Loucy (cell line): Measurements from ENCODE around the gene FAM131B.
A peak's percentile ranks its signal among the peaks of the same experiment; 100 is the strongest.

Experiments used
- H2AFZ ChIP-seq: fragments of 200-600 bp; sonication (generic); 2 replicates; pipeline ENCODE4 v1.6.0; 2016; ENCODE audit warnings: antibody characterized with exemption, mild to moderate bottlenecking, low read length, moderate library complexity
- H3F3A ChIP-seq: fragments of 200-600 bp; 2 replicates; pipeline ENCODE4 v1.6.0; 2016; ENCODE audit warnings: antibody characterized with exemption, low read depth, mild to moderate bottlenecking
- H3K27me3 ChIP-seq: fragments of 200-600 bp; sonication (generic); 2 replicates; pipeline ENCODE4 v1.6.1; 2014; ENCODE audit warnings: low read length, mild to moderate bottlenecking; ENCODE audit not compliant: insufficient read depth, poor library complexity, severe bottlenecking
- H3K36me3 ChIP-seq: fragments of 200-600 bp; sonication (generic); 2 replicates; pipeline ENCODE4 v1.6.1; 2016; ENCODE audit warnings: low read length; ENCODE audit not compliant: insufficient read depth
- H3K4me1 ChIP-seq: fragments of 200-600 bp; sonication (generic); 2 replicates; pipeline ENCODE4 v1.5.1; 2014; ENCODE audit warnings: low read length, mild to moderate bottlenecking; ENCODE audit not compliant: insufficient read depth, poor library complexity, severe bottlenecking
- H3K4me2 ChIP-seq: fragments of 200-600 bp; sonication (generic); 2 replicates; pipeline ENCODE4 v1.6.0; 2014; ENCODE audit warnings: antibody characterized with exemption, low read length, low read depth, mild to moderate bottlenecking; ENCODE audit not compliant: poor library complexity, severe bottlenecking
- H3K4me3 ChIP-seq: fragments of 200-600 bp; sonication (generic); 2 replicates; pipeline ENCODE4 v1.5.1; 2014; ENCODE audit warnings: low read length, mild to moderate bottlenecking, mixed read lengths; ENCODE audit not compliant: poor library complexity, severe bottlenecking
- H3K79me2 ChIP-seq: fragments of 200-600 bp; sonication (generic); 2 replicates; pipeline ENCODE4 v1.6.1; 2014; ENCODE audit warnings: low read length; ENCODE audit not compliant: insufficient read depth
- H3K9ac ChIP-seq: fragments of 200-600 bp; sonication (generic); 2 replicates; pipeline ENCODE4 v1.6.0; 2014; ENCODE audit warnings: mild to moderate bottlenecking, low read depth, low read length, moderate library complexity; ENCODE audit not compliant: poor library complexity, severe bottlenecking
- H3K9me2 ChIP-seq: fragments of 200-600 bp; sonication (generic); replicated peaks from 2 replicates; pipeline ENCODE4 v1.6.1; 2016; ENCODE audit warnings: low read depth, low read length, mixed read lengths
- H3K9me3 ChIP-seq: fragments of 200-600 bp; sonication (generic); 2 replicates; pipeline ENCODE4 v1.6.1; 2014; ENCODE audit warnings: mild to moderate bottlenecking, antibody characterized with exemption, low read length, low read depth; ENCODE audit not compliant: insufficient read depth
- H4K20me1 ChIP-seq: fragments of 200-600 bp; sonication (generic); 2 replicates; pipeline ENCODE4 v1.6.0; 2014; ENCODE audit warnings: antibody characterized with exemption, low read length, mild to moderate bottlenecking; ENCODE audit not compliant: insufficient read depth, poor library complexity, severe bottlenecking
- EZH2phosphoT487 ChIP-seq: fragments of 200-600 bp; IDR thresholded peaks from 2 replicates; pipeline ENCODE4 v1.6.1; 2018; ENCODE audit warnings: antibody characterized with exemption, mild to moderate bottlenecking, moderate library complexity, borderline replicate concordance
- TF ChIP-seq, protein P1 (sequence below): fragments of 200-600 bp; sonication (generic); conservative IDR thresholded peaks from 2 replicates; pipeline ENCODE4 v1.5.1; 2014; ENCODE audit warnings: mild to moderate bottlenecking, antibody characterized with exemption, low read length

The FAM131B gene

DNA sequence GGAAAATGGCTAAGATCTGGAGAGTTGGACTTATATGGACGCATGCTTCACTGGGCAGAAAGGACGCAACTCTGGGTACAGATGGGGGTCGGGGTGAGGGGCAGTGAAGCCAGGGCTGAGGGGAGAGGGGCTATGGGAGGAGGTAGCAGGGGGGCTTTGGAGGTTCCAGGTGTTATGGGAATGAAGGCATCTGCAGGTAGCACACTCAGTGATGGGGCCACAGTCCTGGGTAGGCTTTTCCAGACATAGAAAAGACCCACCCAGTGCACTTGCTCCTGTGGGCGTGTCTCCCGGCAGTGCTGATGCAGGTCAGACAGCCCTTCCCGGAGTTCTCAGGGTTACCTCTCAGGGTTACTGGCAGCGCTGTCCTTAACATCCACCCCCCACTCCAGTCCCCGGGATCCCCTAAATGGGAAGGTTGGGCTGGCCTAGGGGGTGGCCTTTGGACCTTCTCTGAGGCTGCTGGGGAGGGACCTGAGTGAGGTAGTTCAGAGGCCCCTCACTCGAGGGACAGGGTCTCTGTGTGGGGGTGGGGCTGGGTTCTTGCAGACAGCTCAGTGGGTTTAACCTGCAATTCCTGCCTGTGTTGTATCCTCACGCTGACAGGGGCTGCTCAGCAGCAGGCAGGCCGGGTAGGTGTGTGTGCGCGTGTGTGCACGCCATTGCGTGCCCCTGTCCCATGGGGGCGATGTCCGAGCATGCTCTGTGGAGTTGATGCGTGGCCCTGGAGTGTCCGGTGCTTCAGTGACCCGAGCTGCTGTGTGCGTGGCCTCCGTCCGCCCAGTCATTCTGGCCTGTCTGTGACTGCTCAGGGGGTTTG, 24.9 kb upstream of the FAM131B start:
- Histone ChIP-seq H2AFZ (no peak overlapping the region), H3K9me2 (no peaks in the 10 kb centered on the region), H3K9ac (no peak overlapping the region), H3K27me3 (no peaks in the 10 kb centered on the region), H3K9me3 (no peaks in the 10 kb centered on the region), H3K36me3 (peaks cover 43% of the 10 kb centered on the region; the same call in 1 of the 2 replicates), H3K4me3 (no peak overlapping the region), H3K79me2 (peaks cover 74% of the 10 kb centered on the region), H4K20me1 (peaks cover 55% of the 10 kb centered on the region), H3F3A (no peaks in the 10 kb centered on the region), H3K4me2 (peak overlapping the region; percentile 97), H3K4me1 (peaks cover 61% of the 10 kb centered on the region)
- TF ChIP-seq EZH2phosphoT487 = no peak
- TF ChIP-seq, protein P1, sequence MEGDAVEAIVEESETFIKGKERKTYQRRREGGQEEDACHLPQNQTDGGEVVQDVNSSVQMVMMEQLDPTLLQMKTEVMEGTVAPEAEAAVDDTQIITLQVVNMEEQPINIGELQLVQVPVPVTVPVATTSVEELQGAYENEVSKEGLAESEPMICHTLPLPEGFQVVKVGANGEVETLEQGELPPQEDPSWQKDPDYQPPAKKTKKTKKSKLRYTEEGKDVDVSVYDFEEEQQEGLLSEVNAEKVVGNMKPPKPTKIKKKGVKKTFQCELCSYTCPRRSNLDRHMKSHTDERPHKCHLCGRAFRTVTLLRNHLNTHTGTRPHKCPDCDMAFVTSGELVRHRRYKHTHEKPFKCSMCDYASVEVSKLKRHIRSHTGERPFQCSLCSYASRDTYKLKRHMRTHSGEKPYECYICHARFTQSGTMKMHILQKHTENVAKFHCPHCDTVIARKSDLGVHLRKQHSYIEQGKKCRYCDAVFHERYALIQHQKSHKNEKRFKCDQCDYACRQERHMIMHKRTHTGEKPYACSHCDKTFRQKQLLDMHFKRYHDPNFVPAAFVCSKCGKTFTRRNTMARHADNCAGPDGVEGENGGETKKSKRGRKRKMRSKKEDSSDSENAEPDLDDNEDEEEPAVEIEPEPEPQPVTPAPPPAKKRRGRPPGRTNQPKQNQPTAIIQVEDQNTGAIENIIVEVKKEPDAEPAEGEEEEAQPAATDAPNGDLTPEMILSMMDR = peak; percentile 43

DNA sequence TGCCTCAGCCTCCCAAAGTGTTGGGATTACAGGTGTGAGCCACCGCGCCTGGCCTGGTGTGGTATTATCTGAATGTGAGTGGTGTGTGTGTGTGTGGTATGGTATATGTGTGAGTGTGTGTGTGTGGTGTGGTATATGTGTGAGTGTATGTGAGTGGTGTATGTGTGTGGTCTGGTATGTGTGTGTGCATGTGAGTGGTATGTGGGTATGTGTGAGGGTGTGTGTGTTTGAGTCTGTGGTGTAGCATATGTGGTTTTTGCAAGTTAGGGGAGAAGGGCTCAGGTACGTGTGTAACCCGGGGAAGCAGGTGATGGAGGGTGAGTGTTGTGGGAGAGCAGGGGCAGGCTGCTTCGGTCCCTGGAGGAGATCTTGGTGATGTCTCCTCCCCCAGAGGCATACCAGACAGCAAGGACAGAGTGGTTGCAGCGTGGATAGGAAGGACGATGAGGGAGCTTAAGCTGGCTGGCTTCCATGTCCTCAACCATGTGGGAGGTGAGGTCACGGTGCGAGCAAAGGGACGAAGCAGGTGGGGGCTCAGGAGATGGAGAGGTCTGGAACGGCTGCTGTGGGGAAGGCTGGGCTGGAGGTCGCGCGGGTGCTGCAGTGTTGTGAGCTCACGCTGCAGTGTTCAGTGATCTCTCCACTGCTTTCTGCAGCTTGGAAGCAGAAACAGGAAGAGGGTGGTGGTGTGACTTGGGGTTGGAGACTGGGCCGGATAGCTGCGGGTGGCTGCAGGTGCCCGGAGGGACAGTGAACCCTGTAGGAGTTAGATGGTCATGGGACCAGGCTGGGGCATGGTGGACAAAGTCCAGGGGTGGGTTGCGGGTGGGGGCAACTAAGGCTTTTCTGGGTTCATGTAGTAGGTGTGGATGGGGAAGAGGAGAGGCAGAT, 23.6 kb upstream of the FAM131B start:
- peaks cover 63% of the 10 kb centered on the region for H4K20me1 ChIP-seq
- no peaks in the 10 kb centered on the region for H3K9me3 ChIP-seq
- H3K9ac ChIP-seq = no peak overlapping the region
- no peaks in the 10 kb centered on the region for H3F3A ChIP-seq
- H3K79me2 ChIP-seq = peaks cover 87% of the 10 kb centered on the region
- TF ChIP-seq EZH2phosphoT487 = no peak
- TF ChIP-seq, protein P1 = no peak
- no peaks in the 10 kb centered on the region for H3K9me2 ChIP-seq
- peak overlapping the region; percentile 6 for H3K4me3 ChIP-seq
- peaks cover 32% of the 10 kb centered on the region; the same call in 1 of the 2 replicates for H3K36me3 ChIP-seq
- no peaks in the 10 kb centered on the region for H3K27me3 ChIP-seq
- peak overlapping the region; percentile 97 for H3K4me2 ChIP-seq
- H3K4me1 ChIP-seq = peaks cover 64% of the 10 kb centered on the region
- no peak overlapping the region for H2AFZ ChIP-seq

DNA sequence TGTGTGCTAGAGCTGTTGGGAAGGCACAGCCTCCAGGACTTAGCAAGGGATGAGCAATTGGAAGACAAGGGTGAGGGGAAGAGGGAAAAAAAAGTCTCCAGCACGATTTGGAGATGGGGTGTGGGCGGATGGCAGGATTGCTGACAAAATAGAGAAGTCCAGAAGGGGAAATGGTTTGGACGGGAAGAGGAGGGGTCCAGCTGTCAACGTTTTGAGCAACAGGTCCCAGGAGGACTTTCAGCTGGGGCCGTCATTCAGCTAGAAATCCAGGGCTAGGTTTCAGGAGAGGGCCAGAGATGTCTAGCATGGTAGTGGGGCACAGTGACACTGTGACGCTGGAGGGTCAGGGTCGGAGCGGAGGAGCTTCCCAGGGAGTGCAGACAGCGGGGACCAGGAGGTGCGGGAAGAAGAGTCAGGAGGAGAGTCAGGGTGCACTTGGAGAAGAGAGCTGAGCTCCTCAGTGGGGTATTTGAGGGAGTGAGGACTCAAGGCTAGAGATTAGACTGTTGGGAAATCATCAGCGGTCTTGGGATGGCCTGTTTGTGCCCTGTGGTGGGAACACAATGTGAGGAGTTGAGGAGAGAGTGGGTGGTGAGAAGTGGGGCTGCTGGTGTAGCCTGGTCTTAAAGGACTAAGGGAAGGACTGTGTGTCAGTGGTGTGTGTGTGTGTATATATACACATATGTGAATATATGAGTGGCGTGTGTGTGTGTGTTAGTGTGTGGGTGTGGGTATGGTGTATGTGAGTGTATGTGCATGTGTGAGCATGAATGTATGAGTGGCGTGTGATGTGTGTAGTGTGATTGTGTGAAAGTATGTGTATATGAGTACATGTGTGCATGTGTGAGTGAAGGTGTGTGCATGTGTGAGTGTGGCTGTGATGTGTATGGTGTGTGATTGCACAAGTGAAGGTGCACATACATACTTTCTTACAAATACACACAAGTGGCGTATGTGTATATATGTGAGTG, 22.4 kb upstream of the FAM131B start:
- Histone ChIP-seq H3K9me3 (no peaks in the 10 kb centered on the region), H3K4me2 (peak overlapping the region; percentile 97), H3K9me2 (no peaks in the 10 kb centered on the region), H3K4me1 (peaks cover 64% of the 10 kb centered on the region), H3F3A (no peaks in the 10 kb centered on the region), H2AFZ (no peak overlapping the region), H3K27me3 (peaks cover 6% of the 10 kb centered on the region), H3K79me2 (peaks cover 94% of the 10 kb centered on the region), H3K36me3 (peaks cover 22% of the 10 kb centered on the region; the same call in 1 of the 2 replicates), H4K20me1 (peaks cover 61% of the 10 kb centered on the region), H3K9ac (peak overlapping the region; percentile 35), H3K4me3 (peak overlapping the region; percentile 98)
- TF ChIP-seq EZH2phosphoT487 = no peak
- TF ChIP-seq, protein P1 = no peak
